ENCODE results near the gene LZTR1.
"Not testable (repeated sequence)": the region's sequence is repeated elsewhere in the genome, so short reads cannot be mapped to it uniquely, and the experiment has no call there.

Gene LZTR1

DNA sequence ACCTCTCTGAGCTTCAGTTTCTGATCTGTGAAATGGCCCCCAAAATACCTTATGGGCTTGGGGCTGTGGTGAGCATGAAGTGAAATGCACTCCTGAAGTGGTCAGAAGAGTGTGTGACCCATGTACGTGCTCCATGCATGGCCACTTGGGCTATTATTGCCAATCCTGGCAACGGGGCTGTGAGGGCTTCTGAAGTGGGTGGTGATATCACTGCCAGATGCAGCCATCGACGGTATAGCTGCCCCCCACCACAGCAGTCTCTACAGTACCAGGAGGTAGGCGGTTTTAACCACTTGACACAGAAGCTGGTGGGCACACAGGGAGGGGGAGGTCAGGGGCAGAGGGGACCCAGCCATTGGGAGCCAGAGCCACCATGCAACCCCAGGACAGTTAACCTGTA lies 66.4 kb downstream of the LZTR1 start:
- in situ Hi-C loops (cut with MboI; ENCODE audit: low sequenced_read_pairs); H3K9me3 ChIP-seq; H3K4me3 ChIP-seq; H3K4me1 ChIP-seq; DNase-seq (ENCODE audit: low spot score in 2 of 2); H3K27me3 ChIP-seq (ENCODE audit: low read depth); H3K36me3 ChIP-seq (replicated peaks): not testable (repeated sequence)
